Suppressor macrophage (primary cell): ENCODE data around the gene FBP1.
A peak's percentile ranks its signal among the peaks of the same experiment; 100 is the strongest.

ENCODE experiments used
- DNase-seq, 4 experiments: peaks; one replicate each; pipeline ENCODE4 v3.0.0-alpha.2; 2020 to 2022

The FBP1 gene

DNA sequence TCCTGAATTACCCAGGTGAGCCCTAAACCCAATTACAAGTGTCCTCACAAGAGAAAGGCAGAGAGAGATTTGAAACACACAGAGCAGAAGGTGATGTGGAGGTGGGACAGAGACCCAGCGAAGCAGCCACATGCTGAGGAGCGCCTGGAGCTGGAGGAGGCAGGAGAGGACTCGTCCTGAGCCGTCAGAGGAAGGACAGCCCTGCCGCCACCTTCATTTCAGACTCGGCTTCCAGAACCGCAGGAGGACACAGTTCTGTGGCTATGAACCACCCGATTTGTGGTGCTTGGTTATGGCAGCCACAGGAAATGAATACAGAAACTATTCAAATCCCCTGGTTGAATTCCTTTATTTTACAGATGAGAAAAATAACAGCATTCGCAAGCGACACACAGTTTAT is 16.4 kb upstream of the FBP1 start:
- peak in 1 of 4 experiments; percentile 32 for DNase-seq

DNA sequence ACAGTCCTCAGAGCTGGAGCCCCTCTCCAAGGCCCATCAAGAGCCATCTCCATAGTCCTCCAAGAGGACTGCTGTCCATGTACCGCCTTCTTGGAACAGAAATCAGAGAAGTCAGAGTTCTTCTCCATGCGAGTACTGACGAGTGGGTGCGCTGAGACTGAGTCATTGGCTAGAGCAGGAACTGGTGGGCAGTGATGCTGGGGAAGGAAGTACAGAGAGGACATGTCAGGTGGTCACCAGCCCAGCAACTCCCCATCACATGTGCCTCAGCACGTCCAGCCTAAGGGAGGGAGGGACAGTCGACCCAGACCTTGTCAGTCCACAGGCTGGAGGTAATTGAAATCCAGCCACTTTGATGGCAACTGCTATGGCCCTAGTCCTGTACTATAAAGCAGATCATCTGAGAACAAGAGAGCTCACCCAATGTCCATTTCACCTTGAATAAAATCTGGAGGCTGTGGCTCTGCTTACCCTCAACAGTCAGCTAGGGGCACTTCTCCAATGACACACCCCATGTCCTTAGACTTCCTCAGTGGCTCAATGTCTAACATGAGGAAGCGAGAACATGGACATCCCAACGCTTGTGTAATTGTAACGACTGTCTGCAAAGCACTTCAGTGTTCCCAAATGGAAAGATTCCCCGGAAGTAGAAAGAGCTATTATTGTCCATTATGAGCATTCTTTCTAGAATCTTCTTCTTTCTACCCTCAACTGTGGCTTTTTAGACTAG is 15.0 kb upstream of the FBP1 start:
- DNase-seq: peak; percentile 87 to 97 (median 94)

DNA sequence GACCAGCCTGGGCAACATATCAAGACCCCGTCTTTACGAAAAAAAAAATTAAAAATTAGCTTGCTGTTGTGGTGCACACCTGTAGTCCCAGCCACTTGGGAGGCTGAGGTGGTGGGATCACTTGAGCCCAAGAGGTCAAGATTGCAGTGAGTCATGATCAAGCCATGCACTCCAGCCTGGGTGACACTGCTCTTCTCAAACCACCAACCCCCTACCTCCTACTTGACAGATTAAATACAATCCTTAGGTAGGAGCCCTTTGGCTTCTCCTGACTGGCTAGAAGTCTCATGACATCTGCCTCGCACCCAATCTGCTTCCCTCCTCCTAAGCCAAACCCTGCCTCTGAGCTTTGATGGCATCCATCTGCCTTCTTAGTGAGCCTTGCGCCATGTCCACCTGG is 11.6 kb upstream of the FBP1 start:
- DNase-seq: peak in 2 of 4 experiments; percentile 31 to 53

DNA sequence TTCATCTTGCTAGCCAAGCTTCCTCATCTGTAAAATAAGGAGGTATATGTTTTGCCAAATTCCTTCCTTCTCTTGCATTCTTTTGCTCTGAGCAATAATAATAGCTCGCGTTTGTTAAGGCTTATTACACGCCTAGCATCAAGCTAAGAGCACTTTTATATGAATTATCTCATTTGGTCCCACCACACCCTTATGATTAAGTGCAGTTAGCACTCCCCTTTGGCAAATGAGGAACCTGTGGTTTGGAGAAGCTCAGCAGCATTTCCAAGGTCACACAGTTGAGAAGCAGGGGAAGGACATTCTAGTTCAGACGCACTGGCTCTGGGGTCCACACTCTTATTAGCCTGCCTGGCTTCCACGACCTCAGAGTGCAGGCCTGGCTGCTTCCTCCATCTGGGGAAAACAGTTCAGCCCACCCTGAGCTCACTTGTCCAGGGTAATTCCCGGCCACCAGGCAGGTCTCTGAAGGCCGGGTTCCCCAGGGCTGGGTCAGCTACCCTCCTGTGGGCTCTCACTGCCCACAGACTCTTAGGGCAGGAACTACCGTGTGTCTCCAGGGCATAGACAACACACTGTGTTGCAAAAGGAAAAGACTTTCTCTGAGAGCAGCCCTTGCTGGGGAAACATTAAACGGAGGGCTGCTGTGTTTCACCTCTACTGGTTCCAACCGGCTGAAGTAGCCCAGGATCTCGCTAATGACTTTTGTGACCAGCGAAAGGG is 9.9 kb upstream of the FBP1 start:
- DNase-seq: peak; percentile 81 to 94 (median 86)

DNA sequence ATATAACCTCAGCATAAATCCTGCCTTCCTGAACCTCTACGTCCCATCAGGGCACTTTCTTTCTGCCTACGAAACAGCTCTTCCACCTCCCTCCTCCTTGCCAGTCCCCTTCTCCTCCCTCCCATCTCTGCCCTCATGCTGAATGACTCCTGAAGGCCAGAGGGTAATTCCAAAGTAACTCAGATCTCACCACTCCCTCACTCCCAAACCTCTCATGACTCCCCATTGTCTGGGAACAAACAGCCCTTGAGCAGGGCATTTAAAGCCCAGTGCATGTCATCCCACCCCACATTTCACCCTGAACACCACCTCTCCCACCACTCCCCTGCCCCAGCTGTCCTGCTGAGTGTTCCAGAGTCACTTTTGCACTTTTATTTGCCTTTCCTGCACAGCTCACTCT is 8.9 kb upstream of the FBP1 start:
- peak in 1 of 4 experiments; percentile 23 for DNase-seq

DNA sequence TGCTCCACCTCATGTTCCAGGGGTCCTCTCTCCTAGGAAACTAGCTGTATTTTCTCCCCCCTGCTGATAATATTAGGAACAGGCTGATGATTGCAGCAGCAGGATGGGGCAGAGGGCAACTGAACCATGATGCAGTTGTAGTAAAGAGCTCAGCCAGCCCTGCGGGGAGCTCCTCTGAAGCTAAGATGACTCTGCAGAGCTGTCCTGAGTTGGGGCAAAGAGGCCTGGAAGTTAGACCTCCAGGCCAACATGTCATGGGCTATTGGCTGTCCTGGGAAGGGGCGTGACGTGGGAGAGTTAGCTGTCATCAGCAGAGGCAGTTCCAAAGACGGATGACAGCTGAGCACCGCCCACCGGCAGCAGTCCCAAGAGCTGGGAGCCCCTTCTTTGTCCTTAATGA is 6.6 kb upstream of the FBP1 start:
- DNase-seq: peak in 3 of 4 experiments; percentile 42 to 60 (median 58)

DNA sequence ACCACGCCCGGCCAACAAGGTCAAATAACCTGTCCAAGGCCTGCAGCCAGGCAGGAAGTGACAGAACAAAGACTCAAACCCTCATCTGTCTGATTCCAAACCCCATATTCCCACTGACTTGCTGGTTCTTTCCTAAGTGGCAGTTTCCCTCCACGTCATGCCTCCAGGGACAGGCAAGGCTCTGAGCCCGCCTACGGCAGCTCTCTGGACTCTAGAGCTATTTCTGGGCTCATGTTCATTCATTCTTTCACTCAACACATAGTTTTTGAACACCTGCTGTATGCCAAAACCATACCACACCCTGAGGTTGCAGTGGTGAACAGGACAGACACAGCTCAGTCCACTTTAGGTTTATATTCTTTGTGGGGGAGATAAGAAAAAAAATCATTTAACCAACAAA is 5.2 kb upstream of the FBP1 start:
- DNase-seq: peak in 3 of 4 experiments; percentile 44 to 65 (median 46)

DNA sequence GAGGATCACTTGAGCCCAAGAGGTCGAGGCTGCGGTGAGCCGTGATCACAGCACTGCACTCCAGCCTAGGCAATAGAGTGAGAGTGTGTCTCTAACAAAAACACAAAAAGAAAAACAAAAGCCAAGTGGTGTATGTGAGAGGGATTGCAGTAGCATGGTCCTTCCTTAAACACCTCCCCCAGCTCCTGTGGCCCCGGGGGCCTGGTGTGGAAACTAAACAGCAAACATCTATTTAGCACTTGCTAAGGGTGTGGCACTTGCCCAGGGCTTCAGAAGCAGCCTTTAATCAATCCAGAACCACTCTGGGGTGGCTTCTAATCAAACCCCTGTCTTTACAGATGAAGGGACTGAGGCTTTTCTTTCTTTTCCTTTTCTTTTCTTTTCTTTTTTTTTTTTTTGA is 4.4 kb upstream of the FBP1 start:
- DNase-seq: peak in 3 of 4 experiments; percentile 53 to 59 (median 54)

DNA sequence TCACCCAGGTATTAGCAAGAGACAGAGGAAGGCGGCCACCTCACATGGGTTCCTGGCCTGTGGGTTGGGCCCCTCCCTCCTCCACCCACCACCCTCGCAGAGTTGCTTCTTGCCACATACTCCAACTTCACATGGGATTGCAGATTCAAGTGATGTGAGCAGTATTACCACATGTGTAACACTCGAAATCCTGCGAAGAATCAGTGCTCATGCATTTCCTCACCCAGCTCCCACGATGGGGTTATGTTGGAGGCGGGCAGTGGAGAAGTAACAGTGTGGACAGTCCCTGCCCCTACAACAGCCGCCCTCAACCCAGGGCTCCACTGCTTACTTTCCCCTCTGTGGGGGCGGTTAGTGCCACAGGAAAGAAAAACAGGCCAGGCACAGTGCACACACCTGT is 3.9 kb upstream of the FBP1 start:
- peak; percentile 87 to 95 (median 92) for DNase-seq

DNA sequence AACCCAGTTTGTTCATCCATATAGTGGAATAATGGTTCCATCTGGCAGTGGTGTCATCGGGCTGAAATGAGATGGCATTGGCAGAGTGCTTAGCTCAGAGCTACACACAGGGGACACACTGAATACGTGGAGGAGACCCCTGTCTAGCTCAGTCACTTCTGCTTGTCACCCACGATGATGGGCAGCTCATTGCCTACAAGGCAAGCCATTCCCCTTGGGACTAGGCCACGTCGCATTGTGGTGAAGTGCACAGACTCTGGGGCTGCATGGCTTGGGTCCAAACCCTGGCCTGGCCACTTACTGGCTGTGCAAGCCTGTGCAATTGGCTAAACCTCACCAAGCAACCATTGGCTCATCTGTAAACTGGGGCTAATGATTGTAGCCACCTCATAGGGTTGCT is 3.2 kb upstream of the FBP1 start:
- peak in 1 of 4 experiments; percentile 32 for DNase-seq

DNA sequence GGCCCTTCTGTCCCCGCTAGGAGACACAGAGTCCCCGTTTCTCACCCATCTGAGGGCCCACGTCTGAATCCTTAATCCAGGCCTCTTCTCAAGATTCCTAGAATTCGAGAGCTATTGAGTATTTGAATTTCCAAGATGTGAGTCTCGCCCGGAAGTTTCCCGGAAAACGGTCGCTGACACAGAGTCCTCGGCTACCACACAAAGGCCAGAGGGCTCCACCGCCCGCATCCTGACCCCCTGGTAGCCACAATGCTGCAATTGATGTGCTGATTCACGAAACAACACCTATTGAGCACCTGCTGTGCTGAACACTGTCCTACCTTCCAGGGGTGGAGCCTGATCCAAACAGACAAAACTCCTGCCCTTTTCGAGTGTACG is 670 bp upstream of the FBP1 start:
- no peak for DNase-seq

DNA sequence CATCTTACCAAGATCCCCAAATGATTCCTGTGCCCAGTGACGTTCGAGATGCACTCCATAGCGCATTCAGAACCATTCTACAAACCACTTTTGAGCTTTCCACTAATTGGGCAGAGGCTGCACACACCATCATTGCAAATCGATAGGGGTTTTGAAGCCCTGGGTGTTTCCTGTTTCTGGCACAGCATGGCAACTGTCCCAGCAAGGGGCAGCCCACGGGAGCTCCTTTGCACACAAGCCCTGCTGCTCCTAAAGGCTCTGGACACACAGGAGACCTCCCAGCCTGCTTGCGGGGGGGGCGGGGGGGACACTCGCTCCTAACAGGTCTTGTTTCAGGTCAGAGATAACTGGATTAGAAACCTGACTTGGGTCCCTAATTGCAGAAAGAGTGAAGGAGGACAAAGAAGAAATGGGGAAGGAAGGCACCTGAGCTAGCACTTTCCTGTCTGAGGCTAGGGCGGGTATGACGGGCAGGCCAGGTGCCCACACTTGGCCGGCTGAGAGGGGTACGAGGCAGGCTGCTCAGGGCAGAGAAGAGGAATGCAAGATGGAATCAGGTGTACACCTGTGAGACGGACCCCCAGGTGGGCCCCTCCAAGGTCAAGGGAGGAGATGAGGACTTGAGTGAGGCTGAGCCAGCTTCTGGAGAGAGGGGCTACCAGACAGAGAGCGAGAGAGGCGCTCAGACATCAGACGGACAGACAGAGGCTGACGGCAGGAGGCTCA is 820 bp downstream of the FBP1 start:
- DNase-seq: peak in 3 of 4 experiments; percentile 45 to 52 (median 52)

DNA sequence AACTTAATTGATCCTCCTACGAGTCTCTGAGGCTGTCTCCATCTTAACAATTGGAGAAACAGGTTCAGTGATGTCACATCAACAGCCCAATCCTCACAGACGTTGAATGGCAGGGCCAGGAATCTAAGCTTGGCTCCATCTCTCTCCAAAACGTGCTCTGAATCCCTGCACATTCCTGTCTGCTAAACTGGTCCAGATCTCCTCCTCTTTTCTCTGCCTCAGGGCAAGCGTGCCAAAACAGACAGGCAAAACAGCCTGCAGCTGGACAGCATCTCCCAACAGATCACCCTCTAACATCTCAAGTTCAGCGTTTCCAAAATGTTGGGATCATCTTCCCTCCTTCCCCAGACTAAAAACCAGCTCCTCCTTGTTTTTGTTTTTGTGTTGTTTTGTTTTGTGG is 6.6 kb downstream of the FBP1 start:
- no peak for DNase-seq

DNA sequence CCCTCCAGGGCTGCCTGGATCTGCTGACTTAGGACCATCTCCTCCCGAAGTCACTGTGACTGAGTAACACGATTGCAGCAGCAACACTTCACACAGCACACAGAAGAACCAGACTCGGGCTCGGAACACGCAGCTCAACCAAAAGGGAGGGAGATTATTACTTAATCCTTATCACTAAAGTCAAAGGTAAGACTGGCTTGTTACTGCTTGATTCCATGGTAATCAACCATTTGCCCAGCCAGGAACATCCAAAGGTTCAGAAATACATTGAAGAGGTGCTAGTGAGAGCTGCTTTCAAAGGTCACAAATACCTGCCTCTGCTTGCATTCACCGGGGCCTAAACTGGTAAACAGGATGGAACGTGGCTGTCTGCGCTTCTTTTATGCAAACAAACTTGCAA is 7.7 kb downstream of the FBP1 start:
- no peak for DNase-seq

DNA sequence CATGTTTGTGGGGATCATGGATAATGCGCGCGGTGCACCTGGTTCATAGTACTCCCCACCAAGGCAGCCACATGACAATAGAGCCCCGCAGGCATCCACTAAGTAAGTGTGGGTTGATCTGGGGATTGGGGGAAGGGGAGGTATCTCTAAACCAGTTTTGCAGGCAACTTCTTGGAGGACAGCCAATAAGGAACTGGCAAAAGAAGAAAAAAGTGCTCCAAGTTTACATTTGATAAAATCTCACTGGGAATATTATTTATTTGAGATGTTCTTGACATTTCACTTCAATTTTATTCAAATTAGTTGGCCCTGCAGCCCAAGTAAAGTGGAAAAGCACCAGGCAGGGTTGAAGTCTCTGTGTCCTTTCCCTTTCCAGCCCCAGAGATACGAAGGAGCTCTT is 8.5 kb downstream of the FBP1 start:
- peak in 1 of 4 experiments; percentile 29 for DNase-seq

DNA sequence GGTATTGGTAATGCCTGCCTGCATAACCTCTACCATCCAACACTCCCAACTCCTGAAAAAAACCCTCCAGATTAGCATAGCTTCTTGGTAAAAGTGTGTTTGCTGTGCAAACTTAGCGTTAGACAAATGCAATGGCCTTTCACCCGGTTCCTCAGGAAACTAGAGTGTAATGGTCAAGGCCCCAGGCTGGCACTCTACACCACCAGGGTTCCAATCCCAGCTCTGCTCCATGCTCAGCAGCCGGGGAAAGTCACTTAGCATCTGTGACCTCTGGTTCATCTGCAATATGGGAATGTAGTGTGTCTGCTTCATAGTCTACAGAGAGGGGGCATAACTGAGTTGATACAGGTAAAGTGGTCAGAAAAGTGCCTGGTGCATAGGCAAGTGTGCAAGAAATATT is 9.0 kb downstream of the FBP1 start:
- DNase-seq: no peak

DNA sequence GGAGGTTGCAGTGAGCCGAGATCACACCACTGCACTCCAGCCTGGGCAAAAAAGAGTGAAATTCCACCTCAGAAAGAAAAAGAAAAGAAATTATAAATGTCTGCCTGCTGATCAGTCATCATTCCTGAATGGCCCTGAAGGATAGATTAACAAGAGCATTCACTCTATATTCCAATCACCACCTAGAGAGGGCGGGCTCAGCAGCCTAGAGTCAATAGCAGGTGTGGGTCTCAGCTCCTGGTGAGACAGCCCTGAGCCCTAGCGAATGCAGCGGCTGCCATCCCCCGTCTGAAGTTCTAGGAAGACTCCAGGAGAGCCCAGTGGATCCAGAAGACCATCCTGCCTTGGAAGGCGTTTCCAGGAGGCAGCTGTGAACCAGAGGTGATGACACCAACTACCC is 12.0 kb downstream of the FBP1 start:
- DNase-seq: no peak

DNA sequence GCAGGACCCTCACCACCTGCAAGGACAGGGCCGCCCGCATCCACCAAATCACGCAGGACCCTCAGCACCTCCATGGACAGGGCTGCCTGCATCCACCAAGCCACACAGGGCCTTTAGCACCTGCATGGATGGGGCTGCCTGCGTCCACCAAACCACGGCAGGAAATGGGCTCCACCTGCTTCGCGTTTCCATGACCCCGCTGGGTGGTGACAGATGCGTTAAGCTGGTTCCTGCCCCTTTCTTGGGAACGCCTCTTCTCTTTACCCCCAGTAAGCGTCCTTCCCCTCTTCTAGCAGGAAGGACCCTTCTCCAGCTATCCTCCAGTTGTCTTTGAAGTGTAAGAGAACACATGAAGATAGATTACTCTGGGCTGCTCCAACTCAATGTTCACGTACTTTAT is 13.5 kb downstream of the FBP1 start:
- no peak for DNase-seq

DNA sequence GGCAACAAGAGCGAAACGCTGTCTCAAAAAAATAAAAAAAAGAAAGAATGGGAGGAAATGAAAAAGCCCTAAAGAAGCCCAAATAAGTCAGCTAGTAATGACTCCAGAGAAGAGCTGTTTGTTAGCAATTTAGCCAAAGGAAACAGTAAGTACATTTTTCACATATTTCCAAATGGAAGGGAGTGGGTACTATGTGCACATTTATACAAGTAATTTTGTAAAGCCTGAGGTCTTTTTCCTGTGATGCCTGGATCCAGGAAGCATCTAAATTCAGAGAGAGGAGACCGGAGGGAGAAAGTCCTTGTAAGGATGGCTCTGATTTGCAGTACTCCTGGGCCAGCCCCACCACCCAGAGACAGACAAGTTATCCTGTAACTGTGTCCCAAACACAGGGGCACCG is 14.7 kb downstream of the FBP1 start:
- DNase-seq: no peak

DNA sequence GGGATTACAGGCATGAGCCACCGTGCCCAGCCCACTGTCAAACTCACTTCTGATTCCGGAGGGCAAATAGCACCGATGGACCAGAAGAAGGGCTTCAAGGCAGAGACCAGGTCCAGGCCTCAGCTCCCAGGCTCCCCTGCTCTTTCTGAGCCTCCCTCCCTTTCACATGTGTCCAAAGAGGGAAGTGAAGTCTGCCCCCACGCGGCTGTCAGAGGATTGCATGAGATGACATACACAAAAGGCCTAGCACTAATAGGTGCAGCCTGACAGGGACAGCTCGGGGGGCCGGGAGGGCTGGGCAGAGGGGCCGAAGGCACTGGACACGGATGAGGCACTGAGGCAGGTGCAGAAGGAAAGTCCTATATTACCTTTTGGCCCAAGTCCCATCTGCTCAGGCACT is 16.1 kb downstream of the FBP1 start:
- peak; percentile 58 to 74 (median 66) for DNase-seq

DNA sequence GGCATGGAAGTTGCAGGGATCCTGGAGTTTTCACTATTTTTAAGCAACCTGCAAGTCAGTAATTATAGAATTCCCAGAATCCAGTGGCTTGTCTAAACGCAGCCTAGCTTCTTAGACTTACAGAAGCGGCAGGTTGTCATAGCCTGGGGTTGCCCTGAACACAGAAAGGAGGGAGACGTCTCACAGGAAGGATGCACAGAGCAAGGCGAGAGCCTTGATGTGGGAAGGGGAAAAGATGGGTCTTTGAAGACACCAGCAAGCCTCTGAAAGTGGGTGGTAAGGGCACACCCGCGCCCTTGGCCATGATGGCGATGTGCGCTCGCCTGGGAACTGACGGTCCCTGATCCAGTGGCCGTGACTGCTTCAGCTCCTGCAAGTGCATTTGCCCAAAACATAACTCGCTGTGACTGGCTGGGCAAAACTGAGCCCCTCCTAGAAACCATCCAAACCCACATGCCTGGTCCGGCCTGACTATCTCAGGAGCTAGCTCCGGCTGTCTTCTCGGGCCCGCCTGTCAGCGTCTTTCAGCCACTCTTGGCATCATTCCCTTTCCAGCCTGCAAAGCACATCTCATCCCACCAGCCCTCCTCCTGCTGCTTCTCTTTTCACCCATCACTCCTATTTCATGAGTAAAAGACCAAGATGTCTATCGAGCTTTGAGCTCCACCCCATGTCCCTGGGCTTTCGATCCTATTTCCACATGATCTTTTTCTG is 17.1 kb downstream of the FBP1 start:
- DNase-seq: no peak

DNA sequence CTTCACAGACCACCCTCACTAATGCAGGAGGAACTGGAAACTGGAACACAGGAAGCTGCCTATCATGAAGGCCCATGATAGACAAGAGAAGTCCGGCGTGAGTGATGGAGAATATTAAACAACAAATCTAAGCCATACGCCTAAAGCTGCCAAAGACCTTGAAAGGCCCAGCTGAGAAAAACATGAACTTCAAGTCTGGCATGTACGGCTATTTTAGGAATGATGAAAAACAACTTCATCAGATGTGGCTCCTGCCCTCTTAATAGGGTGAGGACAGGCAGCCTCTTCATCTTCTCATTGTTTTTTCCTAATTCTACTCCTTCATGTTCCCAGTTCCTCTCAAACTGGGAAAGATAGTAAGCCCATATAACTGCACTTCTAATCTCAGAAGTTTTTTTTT is 20.3 kb downstream of the FBP1 start:
- DNase-seq: no peak

DNA sequence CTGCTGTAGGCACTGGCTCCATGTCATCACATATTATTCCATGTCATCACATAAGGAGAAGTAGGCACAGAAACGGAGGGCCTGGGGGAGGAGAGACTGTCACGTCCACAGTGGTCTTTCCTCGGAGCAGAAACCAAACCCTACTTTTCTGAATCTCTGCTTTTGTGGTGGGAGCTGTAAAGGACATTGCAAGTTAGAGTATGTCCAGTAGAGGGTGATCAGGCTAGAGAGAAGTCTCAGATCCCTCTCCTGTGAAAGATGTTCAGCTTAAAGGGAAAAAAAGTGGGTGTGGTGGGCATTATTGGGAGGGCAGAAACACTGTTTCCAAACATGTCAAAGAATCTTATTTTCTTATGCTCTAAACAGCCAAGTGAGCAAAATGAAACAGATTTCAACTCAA is 26.3 kb downstream of the FBP1 start:
- DNase-seq: no peak
